MM.1S (cell line): Measurements from ENCODE around the gene KAT14.
"Not testable (repeated sequence)": the region's sequence is repeated elsewhere in the genome, so short reads cannot be mapped to it uniquely, and the experiment has no call there.

ENCODE experiments used
- DNase-seq: peaks from one replicate; pipeline ENCODE4 v3.0.0-alpha.2; 2015
- H2AFZ ChIP-seq: fragments of 300-600 bp; sonication (generic); 2 replicates; pipeline ENCODE4 v1.6.0; 2016; ENCODE audit warnings: antibody characterized with exemption, low read length
- H3F3A ChIP-seq: fragments of 300-600 bp; sonication (generic); 2 replicates; pipeline ENCODE4 v1.6.1; 2016; ENCODE audit warnings: mild to moderate bottlenecking, antibody characterized with exemption, low read length, moderate library complexity, mixed read lengths; ENCODE audit not compliant: insufficient read depth
- H3K27ac ChIP-seq: fragments of 300-600 bp; sonication (generic); 2 replicates; pipeline ENCODE4 v1.5.1; 2016; ENCODE audit warnings: mild to moderate bottlenecking, low read length
- H3K27me3 ChIP-seq: fragments of 300-600 bp; sonication (generic); replicated peaks from 2 replicates; pipeline ENCODE4 v1.6.0; 2016; ENCODE audit warnings: low read length; ENCODE audit not compliant: insufficient read depth
- H3K36me3 ChIP-seq: fragments of 300-600 bp; sonication (generic); replicated peaks from 2 replicates; pipeline ENCODE4 v1.6.1; 2016; ENCODE audit warnings: mild to moderate bottlenecking, low read length, mixed read lengths; ENCODE audit not compliant: insufficient read depth
- H3K4me1 ChIP-seq: fragments of 300-600 bp; sonication (generic); 2 replicates; pipeline ENCODE4 v1.6.1; 2016; ENCODE audit warnings: low read length, mixed read lengths
- H3K4me2 ChIP-seq: fragments of 300-600 bp; sonication (generic); 2 replicates; pipeline ENCODE4 v1.6.0; 2016; ENCODE audit warnings: low read depth, low read length
- H3K4me3 ChIP-seq: fragments of 300-600 bp; sonication (generic); 2 replicates; pipeline ENCODE4 v1.5.1; 2016; ENCODE audit warnings: low read length, mixed read lengths
- H3K79me2 ChIP-seq: fragments of 300-600 bp; sonication (generic); 2 replicates; pipeline ENCODE4 v1.6.1; 2016; ENCODE audit warnings: mixed run types, low read length, mixed read lengths
- H3K9ac ChIP-seq: fragments of 300-600 bp; sonication (generic); 2 replicates; pipeline ENCODE4 v1.6.1; 2016; ENCODE audit warnings: low read length, mixed read lengths
- H3K9me2 ChIP-seq: fragments of 300-600 bp; sonication (generic); replicated peaks from 2 replicates; pipeline ENCODE4 v1.6.1; 2016; ENCODE audit warnings: mild to moderate bottlenecking, low read length, mixed read lengths; ENCODE audit not compliant: insufficient read depth
- H3K9me3 ChIP-seq: fragments of 300-600 bp; sonication (generic); replicated peaks from 2 replicates; pipeline ENCODE4 v1.6.1; 2016; ENCODE audit warnings: mild to moderate bottlenecking, low read length, mixed read lengths; ENCODE audit not compliant: insufficient read depth
- H4K20me1 ChIP-seq: fragments of 300-600 bp; sonication (generic); 2 replicates; pipeline ENCODE4 v1.6.1; 2016; ENCODE audit warnings: mild to moderate bottlenecking, low read length, moderate library complexity, mixed read lengths; ENCODE audit not compliant: insufficient read depth
- CTCF ChIP-seq: fragments of 300-600 bp; sonication (generic); IDR thresholded peaks from 2 replicates; pipeline ENCODE4 v1.5.1; 2016; ENCODE audit warnings: antibody characterized with exemption, low read length, mixed read lengths
- EZH2 ChIP-seq: fragments of 300-600 bp; sonication (generic); optimal IDR thresholded peaks from 2 replicates; pipeline ENCODE3; 2017; ENCODE audit warnings: low read depth, mild to moderate bottlenecking, antibody characterized with exemption, low read length, mixed read lengths
- EZH2phosphoT487 ChIP-seq: fragments of 300-600 bp; sonication (generic); IDR thresholded peaks from 2 replicates; pipeline ENCODE4 v1.6.1; 2018; ENCODE audit warnings: antibody characterized with exemption, low read length

KAT14 gene

DNA sequence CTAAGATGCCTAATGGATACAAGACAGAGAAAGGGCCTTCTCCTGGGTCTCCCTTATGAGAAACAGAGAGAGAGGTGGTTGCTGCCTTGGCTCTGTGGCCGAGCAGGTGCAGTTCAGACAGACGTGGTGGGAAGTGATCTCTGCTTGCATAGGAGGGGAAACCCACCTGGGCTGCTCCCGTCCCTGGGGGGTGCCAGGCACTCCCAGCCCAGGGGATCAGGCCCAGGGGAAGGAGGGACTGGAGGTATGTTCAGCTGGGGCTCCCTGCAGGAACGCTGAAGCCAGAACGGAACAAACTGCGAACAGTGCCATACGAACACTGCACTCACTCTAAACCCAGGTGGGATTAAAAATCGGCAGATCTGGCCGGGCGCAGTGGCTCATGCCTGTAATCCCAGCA, 44.3 kb upstream of the KAT14 start:
- H3K27me3 ChIP-seq, result no peaks in the 10 kb centered on the region
- H2AFZ ChIP-seq, result 0 out of 2 replicates have a peak overlapping the region, but pooled peaks have one; percentile 7
- no peak for TF ChIP-seq EZH2phosphoT487
- TF ChIP-seq CTCF, result no peak
- no peak for TF ChIP-seq EZH2
- H3K27ac ChIP-seq, result no peak overlapping the region
- H4K20me1 ChIP-seq, result no peaks in the 10 kb centered on the region
- no peaks in the 10 kb centered on the region for H3F3A ChIP-seq
- H3K9me3 ChIP-seq, result no peaks in the 10 kb centered on the region
- no peak for DNase-seq
- H3K79me2 ChIP-seq, result no peaks in the 10 kb centered on the region
- H3K4me1 ChIP-seq, result no peaks in the 10 kb centered on the region
- no peaks in the 10 kb centered on the region for H3K36me3 ChIP-seq
- no peak overlapping the region for H3K4me3 ChIP-seq
- H3K9ac ChIP-seq, result no peak overlapping the region
- no peaks in the 10 kb centered on the region for H3K9me2 ChIP-seq
- H3K4me2 ChIP-seq, result no peak overlapping the region

DNA sequence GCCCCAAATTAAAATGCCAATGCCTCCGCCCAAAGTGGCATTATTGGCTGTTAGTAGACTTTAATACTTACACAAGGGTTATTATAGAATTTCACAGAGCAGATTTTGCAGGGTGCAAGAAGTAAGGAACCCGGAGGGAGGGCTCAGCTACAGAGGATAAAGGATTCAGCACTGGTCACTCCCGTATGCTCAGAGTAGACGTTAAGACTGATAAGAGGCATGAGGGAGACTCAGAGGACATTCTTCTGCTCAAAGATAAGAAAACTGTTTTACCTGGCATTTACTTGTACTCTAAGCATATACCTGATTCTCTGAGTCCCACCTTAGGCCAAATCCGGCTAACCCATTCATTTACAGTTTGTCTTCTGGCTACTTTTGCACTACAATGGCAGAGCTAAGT, 43.5 kb upstream of the KAT14 start:
- H4K20me1 ChIP-seq, result no peaks in the 10 kb centered on the region
- no peak overlapping the region for H3K4me2 ChIP-seq

GRCh38 chr20:18100569-18100968, 37.1 kb upstream of the KAT14 start:
- H3K9ac ChIP-seq, H3K27ac ChIP-seq, DNase-seq, H3F3A ChIP-seq, H3K36me3 ChIP-seq, H3K79me2 ChIP-seq, H3K27me3 ChIP-seq, H3K9me3 ChIP-seq, H3K4me3 ChIP-seq, H3K9me2 ChIP-seq, H4K20me1 ChIP-seq, H3K4me2 ChIP-seq, H3K4me1 ChIP-seq, H2AFZ ChIP-seq: not testable (repeated sequence)

More for the DNA sequence above, 43.5 kb upstream of the KAT14 start:
- Histone ChIP-seq H3K9me3 (no peaks in the 10 kb centered on the region), H3K27me3 (no peaks in the 10 kb centered on the region), H3K4me3 (no peak overlapping the region), H3K4me1 (no peaks in the 10 kb centered on the region), H3K9me2 (no peaks in the 10 kb centered on the region), H2AFZ (no peak overlapping the region), H3K9ac (no peak overlapping the region), H3K27ac (no peak overlapping the region), H3F3A (no peaks in the 10 kb centered on the region), H3K36me3 (no peaks in the 10 kb centered on the region), H3K79me2 (no peaks in the 10 kb centered on the region)
- TF ChIP-seq EZH2 (no peak), EZH2phosphoT487 (no peak), CTCF (no peak)
- DNase-seq, result no peak

- H3K9me2 ChIP-seq, result no peaks in the 10 kb centered on the region
- H3F3A ChIP-seq, result no peaks in the 10 kb centered on the region
- H3K9me3 ChIP-seq, result no peaks in the 10 kb centered on the region
- no peak overlapping the region for H3K9ac ChIP-seq
- H3K4me1 ChIP-seq, result no peaks in the 10 kb centered on the region
- no peaks in the 10 kb centered on the region for H3K36me3 ChIP-seq
- no peak overlapping the region for H3K4me2 ChIP-seq
- no peak for TF ChIP-seq EZH2phosphoT487
- no peak for TF ChIP-seq CTCF
- no peak for TF ChIP-seq EZH2
- no peaks in the 10 kb centered on the region for H4K20me1 ChIP-seq
- H3K79me2 ChIP-seq, result no peaks in the 10 kb centered on the region
- H3K4me3 ChIP-seq, result no peak overlapping the region
- H2AFZ ChIP-seq, result no peak overlapping the region
- H3K27ac ChIP-seq, result no peak overlapping the region
- no peaks in the 10 kb centered on the region for H3K27me3 ChIP-seq
- DNase-seq, result no peak
Measured at GRCh38 chr20:18101125-18101810, 36.4 kb upstream of the KAT14 start.
